ENCODE data around the gene CELSR3. TPM values are rescaled to one million over a fixed set of nuclear protein-coding genes. Genes with fewer than 3 reads are reported as not detected.

Gene CELSR3
- total RNA-seq, 3 donors from 2014 or later (not counting 1 experiment from before 2014, with no cell fraction given): 2.0 to 3.4 (median 2.6) TPM

DNA sequence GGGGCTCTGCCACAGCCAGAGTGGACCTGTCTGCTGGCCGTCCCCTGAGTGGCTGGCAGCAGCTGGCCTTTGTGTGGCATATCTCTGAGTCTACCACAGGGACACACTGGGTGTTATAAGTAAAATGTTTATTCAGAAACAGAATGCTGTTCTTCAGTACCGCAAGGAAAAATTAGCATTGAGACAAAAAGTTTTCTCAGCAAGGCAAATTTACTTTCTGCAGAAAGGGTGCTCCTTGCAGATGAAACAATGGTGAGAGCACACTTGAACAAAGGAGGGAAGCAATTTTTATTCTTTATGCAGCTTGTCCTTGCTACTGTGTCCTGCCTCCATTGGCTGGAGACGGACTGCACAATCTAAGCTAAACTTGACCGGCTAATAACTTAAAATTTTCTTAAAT lies 45.1 kb downstream of the CELSR3 start:
- TF ChIP-seq, protein P1, sequence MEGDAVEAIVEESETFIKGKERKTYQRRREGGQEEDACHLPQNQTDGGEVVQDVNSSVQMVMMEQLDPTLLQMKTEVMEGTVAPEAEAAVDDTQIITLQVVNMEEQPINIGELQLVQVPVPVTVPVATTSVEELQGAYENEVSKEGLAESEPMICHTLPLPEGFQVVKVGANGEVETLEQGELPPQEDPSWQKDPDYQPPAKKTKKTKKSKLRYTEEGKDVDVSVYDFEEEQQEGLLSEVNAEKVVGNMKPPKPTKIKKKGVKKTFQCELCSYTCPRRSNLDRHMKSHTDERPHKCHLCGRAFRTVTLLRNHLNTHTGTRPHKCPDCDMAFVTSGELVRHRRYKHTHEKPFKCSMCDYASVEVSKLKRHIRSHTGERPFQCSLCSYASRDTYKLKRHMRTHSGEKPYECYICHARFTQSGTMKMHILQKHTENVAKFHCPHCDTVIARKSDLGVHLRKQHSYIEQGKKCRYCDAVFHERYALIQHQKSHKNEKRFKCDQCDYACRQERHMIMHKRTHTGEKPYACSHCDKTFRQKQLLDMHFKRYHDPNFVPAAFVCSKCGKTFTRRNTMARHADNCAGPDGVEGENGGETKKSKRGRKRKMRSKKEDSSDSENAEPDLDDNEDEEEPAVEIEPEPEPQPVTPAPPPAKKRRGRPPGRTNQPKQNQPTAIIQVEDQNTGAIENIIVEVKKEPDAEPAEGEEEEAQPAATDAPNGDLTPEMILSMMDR (IDR thresholded peaks at IDR 0.05): no peak
- H3K27ac Mint-ChIP-seq: no peak overlapping the region
- WGBS (ENCODE audit: insufficient coverage): 97% methylated on average over 4 of the region's 4 CpGs
- DNase-seq (no peak), ATAC-seq (no peak)
- no peak overlapping the region for H3K4me3 Mint-ChIP-seq
- Histone ChIP-seq H3K27ac (ENCODE audit: low read length) (no peak overlapping the region), H3K9me3 (ENCODE audit: control insufficient read depth, insufficient read depth, low read length) (peaks cover 14% of the 10 kb centered on the region), H3K4me1 (ENCODE audit: control insufficient read depth, insufficient read depth, low read length) (no peaks in the 10 kb centered on the region), H3K27me3 (ENCODE audit: control insufficient read depth, insufficient read depth, low read length) (no peaks in the 10 kb centered on the region), H3K4me3 (ENCODE audit: low read length) (no peak overlapping the region), H3K36me3 (ENCODE audit: control insufficient read depth, insufficient read depth, low read length) (no peaks in the 10 kb centered on the region)
- H3K4me1 Mint-ChIP-seq: no peaks in the 10 kb centered on the region
- intact Hi-C loops (cut with micrococcal nuclease): no loop called here
- no peaks in the 10 kb centered on the region for H3K9me3 Mint-ChIP-seq
- H3K36me3 Mint-ChIP-seq: no peaks in the 10 kb centered on the region
- H3K27me3 Mint-ChIP-seq (ENCODE audit: low read depth in 2 of 2): no peaks in the 10 kb centered on the region

DNA sequence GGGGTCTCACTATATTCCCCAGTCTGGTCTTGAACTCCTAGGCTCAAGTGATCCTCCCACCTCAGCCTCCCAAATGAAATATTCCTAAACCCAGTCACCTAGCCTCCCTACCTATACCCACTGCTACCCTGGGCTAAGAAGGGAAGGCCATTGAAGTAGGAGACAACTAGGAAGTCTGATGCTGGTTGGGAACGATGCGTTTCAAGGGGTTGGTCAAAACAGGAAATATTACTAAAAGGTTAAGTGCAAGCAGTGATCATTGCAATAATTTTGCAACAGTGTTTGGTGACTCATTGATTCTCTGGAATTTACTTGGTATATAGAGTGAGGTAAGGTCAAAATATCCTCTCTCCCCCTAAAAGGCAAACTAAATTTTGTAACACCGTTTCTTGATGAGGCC lies 48.6 kb downstream of the CELSR3 start:
- Mint-ChIP-seq H3K4me3 (no peak overlapping the region), H3K27me3 (ENCODE audit: low read depth in 2 of 2) (no peaks in the 10 kb centered on the region), H3K36me3 (no peaks in the 10 kb centered on the region), H3K9me3 (no peaks in the 10 kb centered on the region), H3K4me1 (peaks cover 6% of the 10 kb centered on the region in 2 donors), H3K27ac (no peak overlapping the region)
- intact Hi-C loops (cut with micrococcal nuclease): no loop called here
- H3K4me3 ChIP-seq (ENCODE audit: low read length): no peak overlapping the region
- H3K27ac ChIP-seq (ENCODE audit: low read length): no peak overlapping the region
- H3K4me1 ChIP-seq (ENCODE audit: control insufficient read depth, insufficient read depth, low read length): peaks cover 7% of the 10 kb centered on the region
- TF ChIP-seq, protein P1 (IDR thresholded peaks at IDR 0.05): no peak
- H3K9me3 ChIP-seq (ENCODE audit: control insufficient read depth, insufficient read depth, low read length): peaks cover 14% of the 10 kb centered on the region
- DNase-seq: no peak
- ATAC-seq: no peak
- 43% methylated on average over 2 of the region's 3 CpGs for WGBS (ENCODE audit: insufficient coverage)
- H3K27me3 ChIP-seq (ENCODE audit: control insufficient read depth, insufficient read depth, low read length): no peaks in the 10 kb centered on the region
- H3K36me3 ChIP-seq (ENCODE audit: control insufficient read depth, insufficient read depth, low read length): no peaks in the 10 kb centered on the region

DNA sequence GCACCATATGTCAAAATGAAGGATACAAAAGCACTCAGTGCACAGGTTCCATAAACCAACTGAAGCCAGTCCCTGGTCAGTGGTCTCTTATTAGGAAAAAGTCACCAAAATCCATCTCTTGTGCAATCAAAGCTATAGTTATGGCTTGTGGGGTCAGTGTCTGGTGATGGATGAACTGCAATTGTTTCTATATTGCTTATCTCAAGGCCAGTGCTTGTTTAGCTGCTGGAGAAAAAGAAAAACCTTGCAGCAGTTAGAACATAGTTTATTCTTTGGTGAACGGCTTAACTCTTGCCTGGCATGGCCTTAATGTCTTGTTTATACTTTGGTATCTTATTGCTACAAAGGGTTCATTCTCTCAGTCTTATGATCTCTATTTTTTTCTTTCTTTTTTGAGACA lies 50.4 kb downstream of the CELSR3 start:
- no peaks in the 10 kb centered on the region for H3K27me3 ChIP-seq (ENCODE audit: control insufficient read depth, insufficient read depth, low read length)
- no peak overlapping the region for H3K27ac ChIP-seq (ENCODE audit: low read length)
- peaks cover 14% of the 10 kb centered on the region for H3K4me1 ChIP-seq (ENCODE audit: control insufficient read depth, insufficient read depth, low read length)
- H3K9me3 Mint-ChIP-seq: no peaks in the 10 kb centered on the region
- peaks cover 6 to 17% of the 10 kb centered on the region in 2 donors for H3K4me1 Mint-ChIP-seq
- no peak overlapping the region for H3K4me3 Mint-ChIP-seq
- ATAC-seq (no peak), DNase-seq (no peak)
- H3K36me3 ChIP-seq (ENCODE audit: control insufficient read depth, insufficient read depth, low read length): no peaks in the 10 kb centered on the region
- peaks cover 4% of the 10 kb centered on the region for H3K9me3 ChIP-seq (ENCODE audit: control insufficient read depth, insufficient read depth, low read length)
- H3K27ac Mint-ChIP-seq: no peak overlapping the region
- intact Hi-C loops (cut with micrococcal nuclease): no loop called here
- 100% methylated on average over 1 of the region's 1 CpG for WGBS (ENCODE audit: insufficient coverage)
- TF ChIP-seq, protein P1 (IDR thresholded peaks at IDR 0.05): no peak
- H3K36me3 Mint-ChIP-seq: no peaks in the 10 kb centered on the region
- no peaks in the 10 kb centered on the region for H3K27me3 Mint-ChIP-seq (ENCODE audit: low read depth in 2 of 2)
- no peak overlapping the region for H3K4me3 ChIP-seq (ENCODE audit: low read length)
